Femur (tissue), 1 donor: ENCODE measurements around the gene PTGES.
"Not testable (repeated sequence)": the region's sequence is repeated elsewhere in the genome, so short reads cannot be mapped to it uniquely, and the experiment has no call there.

ENCODE experiments used
- DNase-seq: peaks from one replicate; pipeline ENCODE4 v3.0.0-alpha.2; 2017

PTGES gene, protein sequence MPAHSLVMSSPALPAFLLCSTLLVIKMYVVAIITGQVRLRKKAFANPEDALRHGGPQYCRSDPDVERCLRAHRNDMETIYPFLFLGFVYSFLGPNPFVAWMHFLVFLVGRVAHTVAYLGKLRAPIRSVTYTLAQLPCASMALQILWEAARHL

DNA sequence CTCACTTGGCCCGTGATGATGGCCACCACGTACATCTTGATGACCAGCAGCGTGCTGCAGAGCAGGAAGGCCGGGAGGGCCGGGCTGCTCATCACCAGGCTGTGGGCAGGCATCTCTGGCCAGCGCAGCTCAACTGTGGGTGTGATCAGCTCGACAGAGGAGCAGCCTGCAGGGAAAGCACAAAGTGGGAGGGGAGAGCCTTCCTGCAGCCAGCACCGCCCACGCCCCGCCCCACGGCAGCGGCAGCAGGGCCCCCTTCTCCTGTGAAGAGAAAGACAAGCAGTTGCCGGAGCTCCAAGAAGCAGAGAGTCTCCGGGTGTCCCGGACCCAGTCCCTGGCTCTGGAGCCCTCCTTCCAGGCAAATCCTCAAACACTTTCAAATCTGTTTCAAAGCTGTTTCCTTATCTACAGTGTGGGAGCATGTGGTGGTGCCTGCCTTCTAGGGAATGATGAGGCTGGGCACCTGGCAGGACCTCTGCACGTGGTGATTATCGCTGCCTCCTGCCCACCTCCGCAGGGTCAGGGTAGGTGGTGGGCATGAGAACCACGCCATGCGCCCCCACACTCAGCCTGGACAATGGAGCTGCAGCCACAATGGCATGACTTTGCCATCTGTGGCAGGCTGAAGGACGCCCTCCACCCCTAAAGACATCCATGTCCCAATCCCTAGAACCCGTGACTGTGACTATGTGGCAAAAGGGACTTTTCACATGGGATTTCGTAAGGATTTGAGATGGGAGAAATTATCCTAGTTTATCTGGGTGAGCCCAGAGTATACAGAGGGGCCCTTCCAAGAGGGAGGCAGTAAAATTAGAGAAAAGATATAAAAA lies at the start of gene PTGES:
PTGES (minus strand) TSS at position 143 of the 830 bp plus-strand sequence; CDS start at position 113, 30 bp downstream.
- peak; percentile 91 for DNase-seq

DNA sequence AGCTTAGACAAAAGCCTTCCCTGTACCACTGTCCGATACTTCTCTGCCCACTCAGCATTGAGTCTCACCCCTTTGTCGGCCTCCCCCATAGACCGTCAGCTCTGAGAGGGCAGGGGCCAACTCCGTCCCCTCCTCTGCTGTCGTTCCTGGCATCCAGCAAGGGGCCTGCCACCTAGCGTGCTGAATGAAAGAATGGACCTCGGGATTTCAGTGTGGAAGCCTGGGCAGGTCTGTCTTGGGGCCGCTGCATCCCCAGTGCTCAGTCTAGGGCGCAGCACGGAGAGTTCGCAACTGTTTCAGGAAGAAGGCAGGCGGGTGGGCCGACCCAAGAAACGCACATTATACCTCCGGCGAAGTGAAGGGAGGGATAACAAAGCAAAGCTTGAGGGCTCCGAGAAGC lies 48.7 kb upstream of the PTGES start:
- DNase-seq, result no peak

DNA sequence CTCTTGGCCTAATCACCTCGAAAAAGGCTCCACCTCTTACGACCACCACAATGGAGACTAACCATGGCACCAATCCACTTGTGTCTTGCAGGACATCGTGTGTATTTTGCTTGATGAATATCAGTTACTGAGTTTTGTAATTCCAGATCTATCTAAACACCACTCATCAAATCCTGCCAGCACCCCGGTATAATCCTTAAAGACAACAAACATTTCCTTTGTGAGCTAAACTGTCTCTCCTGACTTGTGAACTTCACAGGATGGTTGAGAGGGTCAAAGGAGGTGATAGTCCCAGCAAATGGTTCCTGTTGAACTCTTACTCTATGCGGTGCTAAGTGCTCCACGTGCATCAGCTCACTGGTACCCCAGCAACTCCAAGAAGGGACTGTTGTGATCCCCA lies 46.1 kb upstream of the PTGES start:
- DNase-seq, result no peak

DNA sequence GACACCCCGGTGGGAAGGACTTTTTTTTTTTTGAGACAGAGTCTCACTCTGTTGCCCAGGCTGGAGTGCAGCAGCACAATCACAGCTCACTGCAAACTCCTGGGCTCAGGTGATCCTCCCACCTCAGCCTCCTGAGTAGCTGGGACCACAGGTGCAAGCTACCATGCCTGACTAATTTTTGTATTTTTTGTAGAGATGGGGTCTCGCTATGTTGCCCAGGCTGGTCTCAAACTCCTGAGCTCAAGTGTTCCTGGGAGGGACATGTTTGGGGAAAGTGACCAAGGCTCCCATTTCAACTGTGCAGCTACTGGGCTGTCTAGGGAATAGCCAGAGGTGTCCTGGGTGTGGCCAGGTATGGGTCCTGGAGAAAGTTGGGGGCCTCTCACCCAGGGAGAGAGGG lies 43.2 kb upstream of the PTGES start:
- DNase-seq, result not testable (repeated sequence)

DNA sequence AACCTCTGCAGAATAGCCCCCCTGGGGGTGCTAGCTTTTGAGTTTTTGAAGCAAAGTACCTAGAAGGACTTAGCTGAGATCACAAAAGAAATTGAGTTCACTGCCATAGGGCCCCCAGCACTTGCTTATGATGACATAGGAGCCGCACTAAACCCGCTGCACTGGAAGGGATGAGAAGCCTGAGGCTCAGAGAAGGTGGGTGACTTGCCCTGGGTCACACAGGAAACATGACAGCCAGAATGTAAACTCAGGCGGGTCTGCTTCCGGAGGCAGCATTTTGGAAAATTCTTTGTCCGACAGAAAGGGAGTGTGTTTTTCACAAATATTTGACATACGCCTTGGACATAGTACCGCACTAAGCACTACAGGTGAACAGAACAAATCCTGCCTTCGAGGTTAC lies 41.7 kb upstream of the PTGES start:
- DNase-seq, result no peak

DNA sequence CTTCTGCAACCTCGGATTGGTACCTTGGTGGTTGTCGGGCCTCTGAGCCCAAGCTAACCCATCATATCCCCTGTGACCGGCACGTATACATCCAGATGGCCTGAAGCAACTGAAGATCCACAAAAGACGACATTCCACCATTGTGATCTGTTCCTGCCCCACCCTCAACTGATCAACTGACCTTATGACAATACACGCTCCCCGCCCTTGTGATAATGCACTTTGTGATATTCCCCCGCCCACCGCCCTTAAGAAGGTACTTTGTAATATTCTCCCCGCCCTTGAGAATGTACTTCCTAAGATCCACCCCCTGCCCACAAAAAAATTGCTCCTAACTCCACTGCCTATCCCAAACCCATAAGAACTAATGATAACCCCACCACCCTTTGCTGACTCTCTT lies 33.6 kb upstream of the PTGES start:
- no peak for DNase-seq

DNA sequence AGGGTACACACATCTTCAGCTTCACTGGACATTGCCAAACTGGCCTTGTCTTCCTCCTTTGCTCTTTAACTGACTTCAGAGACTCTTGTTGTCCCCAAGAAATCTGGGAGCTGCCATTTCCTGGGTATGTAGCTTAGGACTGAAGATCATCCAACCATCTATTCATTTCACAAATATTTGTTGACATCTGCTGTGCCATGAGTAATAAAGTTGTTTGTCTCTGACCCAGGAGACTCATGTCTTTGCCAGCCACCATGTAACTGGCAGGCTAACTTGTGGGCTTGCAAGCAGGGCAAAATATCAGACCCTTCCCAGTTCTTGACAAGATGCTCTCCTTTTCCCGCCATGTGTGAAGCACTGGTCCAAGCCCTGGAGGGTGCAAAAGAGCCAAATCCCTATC lies 33.0 kb upstream of the PTGES start:
- DNase-seq, result no peak

DNA sequence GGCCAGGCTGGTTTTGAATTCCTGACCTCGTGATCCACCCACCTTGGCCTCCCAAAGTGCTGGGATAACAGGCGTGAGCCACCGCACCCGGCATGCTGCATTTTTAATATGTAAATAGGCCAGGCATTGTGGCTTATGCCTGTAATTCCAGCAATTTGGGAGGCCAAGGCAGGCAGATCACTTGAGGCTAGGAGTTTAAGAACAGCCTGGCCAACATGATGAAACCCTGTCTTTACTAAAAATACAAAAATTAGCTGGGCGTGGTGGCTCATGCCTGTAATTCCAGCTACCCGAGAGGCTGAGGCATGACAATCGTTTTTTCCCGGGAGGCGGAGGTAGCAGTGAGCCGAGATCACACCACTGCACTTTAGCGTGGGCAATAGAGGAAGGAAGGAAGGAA lies 32.1 kb upstream of the PTGES start:
- DNase-seq, result not testable (repeated sequence)

DNA sequence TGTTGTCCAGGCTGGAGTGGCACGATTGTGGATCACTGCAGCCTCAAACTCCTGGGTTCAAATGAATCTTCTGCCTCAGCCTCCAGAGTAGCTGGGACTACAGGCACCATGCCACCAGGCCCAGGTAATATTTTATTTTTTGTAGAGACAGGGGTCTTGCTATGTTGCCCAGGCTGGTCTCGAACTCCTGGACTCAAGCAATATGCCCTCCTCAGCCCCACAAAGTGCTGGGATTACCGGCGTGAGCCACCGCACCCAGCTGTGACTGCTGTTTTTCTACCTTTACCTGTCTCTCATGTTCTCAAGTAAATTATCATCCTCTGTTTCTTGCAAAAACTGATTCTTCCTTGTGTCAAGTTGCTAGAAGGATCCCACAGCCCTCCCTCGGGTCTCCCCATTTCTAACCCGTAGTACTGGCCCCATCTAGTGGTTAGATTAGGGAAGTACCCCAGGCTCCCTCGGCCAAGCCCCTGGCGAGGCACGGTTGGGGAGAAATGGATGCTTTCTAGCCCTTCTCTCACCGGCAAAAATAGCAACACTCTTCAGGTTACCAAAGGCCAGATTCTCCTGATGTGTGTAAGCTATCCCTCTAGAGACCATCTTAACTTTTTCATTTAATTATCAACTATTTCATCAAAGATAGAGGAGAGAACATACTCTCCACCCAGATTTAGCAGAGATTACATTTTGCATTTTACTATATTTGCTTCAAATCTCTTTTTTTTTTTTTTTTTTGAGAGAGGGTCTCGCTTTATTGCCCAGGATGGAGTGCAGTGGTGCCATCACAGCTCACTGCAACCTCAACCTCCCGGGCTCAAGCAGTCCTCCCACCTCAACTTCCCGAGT lies 30.9 kb upstream of the PTGES start:
- DNase-seq, result peak; percentile 85

DNA sequence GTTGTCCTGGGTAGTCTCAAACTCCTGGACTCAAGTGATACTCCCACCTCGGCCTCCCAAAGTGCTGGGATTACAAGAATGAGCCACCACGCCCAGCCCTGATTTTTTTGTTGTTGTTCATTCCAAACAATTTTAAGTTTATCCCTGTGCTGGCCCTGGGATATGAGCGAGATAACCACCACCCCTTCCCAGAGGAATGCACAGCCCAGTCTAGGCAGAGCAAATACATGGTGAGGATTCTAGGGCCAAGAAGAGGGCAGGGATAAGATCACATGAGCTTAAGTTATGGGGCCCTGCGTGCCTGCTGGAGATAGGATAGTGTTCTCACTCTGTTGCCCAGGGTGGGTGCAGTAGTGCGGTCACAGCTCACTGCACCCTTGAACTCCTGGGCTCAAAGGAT lies 29.1 kb upstream of the PTGES start:
- no peak for DNase-seq

DNA sequence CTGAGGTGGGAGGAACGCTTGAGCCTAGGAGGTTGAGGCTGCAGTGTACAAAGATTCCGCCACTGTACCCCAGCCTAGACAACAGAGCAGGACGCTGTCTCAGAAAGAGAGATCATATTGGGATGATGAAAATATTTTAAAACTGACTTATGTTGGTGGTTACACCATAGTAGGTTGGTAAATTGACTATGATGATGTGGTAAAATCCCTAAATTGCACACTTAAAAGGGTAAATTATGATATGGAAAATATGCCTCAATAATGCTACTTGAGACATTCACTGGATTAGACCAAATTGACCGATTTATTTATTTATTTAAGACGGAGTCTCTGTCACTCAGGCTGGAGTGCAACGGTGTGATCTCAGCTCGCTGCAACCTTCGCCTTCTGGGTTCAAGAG lies 28.3 kb upstream of the PTGES start:
- DNase-seq, result no peak

DNA sequence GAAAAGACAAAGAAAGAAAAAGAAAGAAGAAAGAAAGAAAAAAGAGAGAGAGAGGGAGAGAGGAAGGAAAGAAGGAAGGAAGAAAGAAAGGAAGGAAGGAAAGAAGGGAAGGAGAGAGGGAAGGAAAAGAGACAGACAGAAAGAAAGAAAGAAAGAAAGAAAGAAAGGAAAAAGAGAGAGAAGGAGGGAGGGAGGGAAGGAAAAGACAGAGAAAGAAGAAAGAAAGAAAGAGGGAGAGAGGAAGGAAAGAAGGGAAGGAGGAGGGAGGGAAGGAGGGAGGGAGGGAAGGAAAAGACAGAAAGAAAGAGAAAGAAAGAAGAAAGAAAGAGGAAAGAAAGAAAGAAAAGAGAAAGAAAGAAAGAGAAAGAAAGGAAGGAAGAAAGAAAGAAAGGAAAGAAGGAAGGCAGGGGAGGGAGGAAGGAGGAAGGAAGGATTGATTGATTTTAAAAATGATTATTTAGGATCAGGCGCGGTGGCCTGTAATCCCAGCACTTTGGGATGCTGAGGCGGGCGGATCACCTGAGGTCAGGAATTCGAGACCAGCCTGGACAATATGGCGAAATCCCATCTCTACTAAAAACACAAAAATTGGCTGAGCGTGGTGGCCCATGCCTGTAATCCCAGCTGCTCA lies 26.8 kb upstream of the PTGES start:
- DNase-seq, result no peak

DNA sequence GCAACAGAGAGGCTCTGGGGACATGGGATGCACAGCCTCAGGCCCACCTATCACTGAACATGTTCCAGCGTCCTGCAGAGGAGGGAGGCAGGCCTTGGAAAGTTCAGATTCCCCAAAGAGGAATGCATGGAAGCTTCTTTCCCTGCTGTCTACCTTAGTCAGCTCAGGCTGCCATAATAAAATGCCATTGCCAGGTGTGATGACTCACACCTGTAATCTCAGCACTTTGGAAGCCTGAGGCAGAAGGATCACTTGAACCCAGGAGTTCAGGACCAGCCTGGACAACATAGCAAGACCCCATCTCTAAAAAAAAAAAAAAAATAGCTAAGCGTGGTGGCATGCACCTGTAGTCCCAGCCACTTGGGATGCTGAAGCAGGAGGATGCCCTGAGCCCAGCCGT lies 25.6 kb upstream of the PTGES start:
- DNase-seq, result no peak

DNA sequence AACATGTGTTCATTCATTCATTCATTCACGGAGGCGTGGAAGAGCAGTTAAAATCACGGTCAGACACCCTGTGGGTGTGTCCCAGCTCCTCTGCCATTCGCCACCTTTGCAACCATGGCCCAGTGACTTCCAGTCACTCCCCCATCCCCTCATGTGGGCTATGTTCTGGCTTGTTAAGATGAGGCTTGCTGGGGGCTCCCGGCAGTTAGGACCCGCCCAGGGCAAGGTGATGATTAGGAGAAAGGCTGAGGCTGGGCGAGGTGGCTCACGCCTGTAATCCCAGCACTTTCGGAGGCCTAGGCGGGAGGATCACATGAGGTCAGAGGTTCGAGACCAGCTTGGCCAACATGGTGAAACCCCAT lies 24.9 kb upstream of the PTGES start:
- no peak for DNase-seq

DNA sequence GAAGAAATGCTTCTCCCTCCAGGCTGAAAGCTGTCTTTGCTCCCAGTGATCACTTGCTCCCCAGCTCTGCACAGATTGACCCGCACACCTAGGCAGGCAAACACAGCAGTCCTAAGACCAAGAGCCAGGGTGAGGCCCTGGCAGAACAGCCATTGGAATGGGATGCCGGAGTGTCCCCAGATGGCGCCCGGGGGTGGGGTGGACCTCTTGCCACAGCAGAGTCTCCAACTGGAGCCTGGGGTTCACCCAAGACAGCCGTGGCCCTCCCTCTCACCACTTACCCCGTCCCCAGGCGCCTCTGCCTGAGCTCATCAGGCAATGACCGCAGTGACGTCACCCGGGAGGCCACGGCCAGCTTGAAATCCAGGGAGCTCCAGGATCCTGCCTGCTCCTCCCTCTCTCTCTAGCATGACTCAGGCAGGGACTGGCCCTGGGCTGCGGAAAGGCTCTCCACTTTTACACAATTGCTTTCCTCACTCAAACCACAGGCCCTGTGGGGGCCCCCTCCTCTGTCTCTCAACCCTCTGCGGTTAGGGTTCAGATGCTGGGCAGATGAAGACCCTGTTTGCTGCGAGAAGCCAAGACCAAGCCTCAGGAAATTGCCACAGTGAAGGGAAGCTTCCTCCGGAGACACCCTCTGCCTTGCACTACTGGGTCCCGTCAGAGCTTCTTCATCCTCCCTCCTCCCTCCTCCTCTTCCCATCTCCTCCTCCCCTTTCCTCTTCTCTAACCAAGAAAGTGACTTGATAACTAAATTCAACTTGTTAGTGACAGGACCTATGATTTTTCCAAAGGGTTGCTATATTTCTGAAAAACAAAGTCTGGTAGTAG lies 24.3 kb upstream of the PTGES start:
- DNase-seq, result peak; percentile 97

DNA sequence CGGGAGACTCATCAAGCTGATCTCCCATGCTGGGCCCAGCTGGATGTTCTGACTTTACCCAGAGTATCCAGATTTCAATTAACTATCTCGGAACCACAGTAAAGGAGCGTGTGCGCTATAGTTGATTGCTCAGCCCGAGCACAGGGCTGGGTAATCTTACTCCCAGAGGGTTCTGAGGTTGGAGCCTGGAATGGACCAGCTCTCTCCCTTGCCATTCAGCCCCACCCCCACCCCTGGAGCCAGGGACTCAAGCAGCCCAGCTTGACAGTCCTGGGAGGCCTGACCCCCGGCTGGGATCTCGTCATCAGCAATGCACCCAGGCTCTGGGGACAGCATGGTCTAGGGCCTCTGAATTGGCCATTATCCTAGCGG lies 23.7 kb upstream of the PTGES start:
- peak; percentile 33 for DNase-seq

DNA sequence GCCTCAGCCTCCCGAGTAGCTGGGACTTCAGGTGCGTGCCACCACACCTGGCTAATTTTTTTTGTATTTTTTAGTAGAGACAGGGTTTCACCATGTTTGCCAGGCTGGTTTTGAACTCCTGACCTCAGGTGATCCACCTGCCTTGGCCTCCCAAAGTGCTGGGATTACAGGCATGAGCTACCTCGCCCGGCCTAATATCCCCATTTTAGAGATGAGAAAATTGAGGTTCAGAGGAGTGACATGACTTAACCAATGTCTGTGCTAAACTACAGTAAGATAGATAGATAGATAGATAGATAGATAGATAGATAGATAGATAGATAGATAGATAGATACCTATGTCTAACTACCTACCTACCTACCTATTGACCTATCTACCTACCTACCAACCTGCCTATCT lies 23.3 kb upstream of the PTGES start:
- DNase-seq, result not testable (repeated sequence)

DNA sequence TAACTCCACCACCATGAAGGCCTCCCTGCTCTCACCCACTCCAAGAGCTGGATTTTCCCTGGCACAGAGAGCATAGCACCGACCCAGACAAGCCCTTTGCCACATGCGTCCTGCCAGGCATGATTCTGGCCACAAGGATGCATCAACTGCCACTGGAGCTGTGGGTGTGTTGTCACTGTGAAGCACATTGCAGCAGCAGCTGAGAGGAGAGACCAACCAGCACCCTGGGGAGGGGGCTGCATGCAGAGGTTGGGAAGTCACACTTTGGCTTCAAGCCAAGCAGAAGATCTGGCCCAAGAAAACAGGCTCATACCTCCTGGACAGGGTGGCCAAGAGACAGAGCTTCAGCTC lies 22.6 kb upstream of the PTGES start:
- peak; percentile 26 for DNase-seq

DNA sequence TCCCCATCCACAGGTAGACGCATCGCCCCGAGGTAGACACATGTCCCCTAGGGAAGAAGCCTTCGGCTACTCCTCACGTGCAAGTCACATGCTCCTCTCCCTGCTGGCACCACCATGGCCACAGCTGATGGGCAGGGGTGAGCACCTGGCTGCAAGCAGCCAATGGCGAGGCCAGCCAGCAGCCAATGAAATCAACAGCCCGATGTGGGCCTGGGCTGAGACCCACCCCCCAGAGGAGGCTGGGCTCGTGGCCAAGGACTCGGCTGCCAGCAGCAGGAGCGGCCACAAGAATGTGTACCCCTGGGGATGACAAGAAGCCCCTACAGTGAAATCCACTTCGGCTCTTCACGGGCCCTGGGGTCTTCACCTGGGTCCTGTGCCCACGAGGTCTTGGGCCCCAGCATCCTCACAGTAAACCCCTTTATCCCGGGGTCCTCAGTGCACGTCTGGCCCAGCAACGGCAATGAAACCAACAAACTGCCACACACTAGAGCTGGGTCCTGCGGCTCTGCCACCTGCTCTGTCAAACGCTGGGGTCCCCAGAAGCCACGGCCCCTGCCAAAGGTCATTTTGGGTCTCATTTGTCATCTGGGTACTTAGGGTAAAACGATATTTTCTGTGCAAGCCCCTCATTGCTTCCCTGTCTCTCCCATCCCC lies 22.1 kb upstream of the PTGES start:
- peak; percentile 28 for DNase-seq

DNA sequence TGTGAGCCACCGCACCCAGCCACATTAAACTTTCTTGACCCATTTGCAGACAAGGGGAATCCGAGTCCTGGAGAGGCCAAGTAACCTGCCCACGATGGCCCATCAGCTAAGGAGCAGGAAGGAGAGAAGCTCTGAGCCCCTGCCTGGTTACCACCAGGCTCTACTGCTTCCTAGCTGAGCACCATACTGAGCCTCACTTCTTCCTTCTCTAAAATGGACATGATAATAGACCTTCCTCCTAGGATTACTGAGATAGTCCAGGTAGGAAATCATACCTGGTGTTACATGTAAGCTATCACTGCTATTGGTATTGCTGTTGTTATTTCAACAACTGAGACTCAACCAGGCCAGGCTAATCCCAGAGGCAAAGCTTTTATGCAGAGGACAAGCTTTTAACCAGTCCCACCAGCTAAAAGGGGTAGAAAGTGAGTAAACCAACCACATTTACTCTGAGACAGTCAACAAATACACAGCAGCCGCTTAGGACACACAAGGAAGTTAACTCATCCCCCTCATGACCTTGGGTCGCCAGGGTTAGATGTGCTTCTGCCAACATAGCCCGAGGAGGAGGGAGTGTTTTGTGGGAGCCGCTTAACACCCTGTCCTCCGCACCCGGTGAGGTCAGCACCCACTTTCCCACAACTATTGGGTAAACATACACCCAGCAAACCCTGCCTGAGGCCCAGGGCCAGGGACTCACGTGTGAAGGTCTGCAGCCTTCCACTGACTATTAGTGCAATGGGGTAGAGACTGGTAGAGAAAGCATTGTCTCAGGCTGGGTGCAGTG lies 20.6 kb upstream of the PTGES start:
- DNase-seq, result peak; percentile 49

DNA sequence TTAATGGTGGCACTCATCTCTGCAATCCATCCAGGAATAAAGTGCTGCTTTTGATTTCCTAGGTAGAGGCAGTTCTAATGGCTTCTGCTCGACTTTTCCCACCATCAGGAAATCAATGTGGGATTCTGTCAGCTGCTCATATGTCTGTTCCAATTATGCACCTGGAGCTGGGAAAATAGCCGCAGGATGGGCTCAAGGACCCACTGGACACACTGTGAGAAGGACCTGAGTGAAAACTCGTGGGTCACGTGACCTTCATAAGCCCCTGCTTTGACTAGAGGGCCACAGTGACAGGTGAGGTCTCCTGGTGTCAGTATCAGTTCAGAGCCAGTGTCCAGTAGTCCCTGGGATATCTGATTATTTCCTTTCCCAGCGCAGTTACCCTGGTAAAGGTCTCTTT lies 17.9 kb upstream of the PTGES start:
- DNase-seq, result no peak
